WTC11 (cell line): ENCODE measurements around the gene ASIC2. TPM values are rescaled to one million over a fixed set of nuclear protein-coding genes. Genes with fewer than 3 reads are reported as not detected.

Experiments used
- ATAC-seq: fragments of 200-7000 bp; cut with Tn5 transposase; 2 replicates; pipeline ENCODE4 v1.10.0; 2021; ENCODE audit warnings: mild to moderate bottlenecking, moderate library complexity
- CTCF ChIA-PET: fragments of 300-600 bp; sonication (Branson Sonifier 250); formaldehyde crosslinking; loops from one replicate; lab custom pipeline; 2021; ENCODE audit warnings: antibody characterized with exemption; lab: Charles Lee
- POLR2A ChIA-PET: fragments of 350-600 bp; sonication (Branson Sonifier 250); formaldehyde crosslinking; loops from one replicate; lab custom pipeline; 2021; ENCODE audit warnings: antibody characterized with exemption; lab: Charles Lee
- DNase-seq: peaks from one replicate; pipeline ENCODE4 v3.0.0; 2021; ENCODE audit warnings: low spot score
- H3K27ac Mint-ChIP-seq: 2 replicates; pipeline ENCODE4 v1.8.0; 2021; ENCODE audit warnings: mixed read lengths
- H3K27me3 Mint-ChIP-seq: 2 replicates; pipeline ENCODE4 v1.8.0; 2021; ENCODE audit warnings: low read depth, mild to moderate bottlenecking, moderate library complexity, mixed read lengths
- H3K36me3 Mint-ChIP-seq: 2 replicates; pipeline ENCODE4 v1.8.0; 2021; ENCODE audit warnings: mixed read lengths
- H3K4me1 Mint-ChIP-seq: 2 replicates; pipeline ENCODE4 v1.8.0; 2022; ENCODE audit warnings: mixed read lengths
- H3K4me3 Mint-ChIP-seq: 2 replicates; pipeline ENCODE4 v1.8.0; 2021; ENCODE audit warnings: mild to moderate bottlenecking, moderate library complexity, mixed read lengths
- H3K9me3 Mint-ChIP-seq: 2 replicates; pipeline ENCODE4 v1.8.0; 2021; ENCODE audit warnings: mixed read lengths
- AFF4 ChIP-seq: sonication (generic); formaldehyde crosslinking; IDR thresholded peaks from 2 replicates; pipeline ENCODE4 v1.8.1; 2023; ENCODE audit warnings: mild to moderate bottlenecking, missing genetic modification reagents, borderline replicate concordance
- ATF1 ChIP-seq: sonication (generic); formaldehyde crosslinking; IDR thresholded peaks from 2 replicates; pipeline ENCODE4 v1.8.1; 2023; ENCODE audit warnings: mild to moderate bottlenecking, moderate library complexity, missing genetic modification reagents
- EMX1 ChIP-seq: fragments of 250-450 bp; sonication (Bioruptor Pico); IDR thresholded peaks from 2 replicates; pipeline ENCODE4 v1.8.0; 2021; ENCODE audit warnings: mild to moderate bottlenecking
- MYBL2 ChIP-seq: sonication (generic); formaldehyde crosslinking; IDR thresholded peaks from 2 replicates; pipeline ENCODE4 v1.8.1; 2023; ENCODE audit warnings: mild to moderate bottlenecking, moderate library complexity, missing genetic modification reagents
- RORB ChIP-seq: fragments of 250-450 bp; sonication (Bioruptor Pico); IDR thresholded peaks from 2 replicates; pipeline ENCODE4 v1.9.0; 2021; ENCODE audit warnings: mild to moderate bottlenecking
- SMAD3 ChIP-seq: sonication (generic); formaldehyde crosslinking; IDR thresholded peaks from 2 replicates; pipeline ENCODE4 v1.8.0; 2022; ENCODE audit warnings: missing genetic modification reagents, mild to moderate bottlenecking, borderline replicate concordance
- TP53 ChIP-seq: sonication (generic); formaldehyde crosslinking; IDR thresholded peaks from 2 replicates; pipeline ENCODE4 v1.8.1; 2023; ENCODE audit warnings: mild to moderate bottlenecking, missing genetic modification reagents
- ZBTB21 ChIP-seq: sonication (generic); formaldehyde crosslinking; IDR thresholded peaks from 2 replicates; pipeline ENCODE4 v1.8.1; 2023; ENCODE audit warnings: mild to moderate bottlenecking, missing genetic modification reagents, borderline replicate concordance
- ZNF532 ChIP-seq: fragments of 250-450 bp; sonication (Bioruptor Pico); IDR thresholded peaks from 2 replicates; pipeline ENCODE4 v1.9.0; 2021; ENCODE audit warnings: mild to moderate bottlenecking, borderline replicate concordance
- ZSCAN18 ChIP-seq: fragments of 250-450 bp; sonication (Bioruptor Pico); IDR thresholded peaks from 2 replicates; pipeline ENCODE4 v2.1.2; 2022; ENCODE audit warnings: mild to moderate bottlenecking, moderate library complexity
- total RNA-seq: library from RNA; stranded (reverse); gene quantifications from 3 replicates; pipeline ENCODE4 v1.2.3, GENCODE V29; 2021
- TF ChIP-seq, protein P1 (sequence below): fragments of 250-450 bp; sonication (Bioruptor Pico); IDR thresholded peaks from 2 replicates; pipeline ENCODE4 v1.8.0; 2021; ENCODE audit warnings: mild to moderate bottlenecking
- TF ChIP-seq, protein P2 (sequence below): sonication (generic); formaldehyde crosslinking; IDR thresholded peaks from 2 replicates; pipeline ENCODE4 v1.8.1; 2022; ENCODE audit warnings: mild to moderate bottlenecking, missing genetic modification reagents, moderate library complexity, borderline replicate concordance
- TF ChIP-seq, protein P3 (sequence below): sonication (generic); formaldehyde crosslinking; IDR thresholded peaks from 2 replicates; pipeline ENCODE4 v1.8.0; 2022; ENCODE audit warnings: mild to moderate bottlenecking, missing genetic modification reagents
- TF ChIP-seq, protein P4 (sequence below): sonication (generic); formaldehyde crosslinking; IDR thresholded peaks from 2 replicates; pipeline ENCODE4 v1.8.0; 2022; ENCODE audit warnings: mild to moderate bottlenecking, missing genetic modification reagents

ASIC2 gene
- total RNA-seq, 1 experiment from 2014 or later = 2.7 TPM

GRCh38 chr17:33217891-33218290, 75.2 kb downstream of the ASIC2 start:
- ChIA-PET POLR2A (no interaction called here), CTCF (no interaction called here)
- TF ChIP-seq EMX1 = no peak
- TF ChIP-seq, protein P1, sequence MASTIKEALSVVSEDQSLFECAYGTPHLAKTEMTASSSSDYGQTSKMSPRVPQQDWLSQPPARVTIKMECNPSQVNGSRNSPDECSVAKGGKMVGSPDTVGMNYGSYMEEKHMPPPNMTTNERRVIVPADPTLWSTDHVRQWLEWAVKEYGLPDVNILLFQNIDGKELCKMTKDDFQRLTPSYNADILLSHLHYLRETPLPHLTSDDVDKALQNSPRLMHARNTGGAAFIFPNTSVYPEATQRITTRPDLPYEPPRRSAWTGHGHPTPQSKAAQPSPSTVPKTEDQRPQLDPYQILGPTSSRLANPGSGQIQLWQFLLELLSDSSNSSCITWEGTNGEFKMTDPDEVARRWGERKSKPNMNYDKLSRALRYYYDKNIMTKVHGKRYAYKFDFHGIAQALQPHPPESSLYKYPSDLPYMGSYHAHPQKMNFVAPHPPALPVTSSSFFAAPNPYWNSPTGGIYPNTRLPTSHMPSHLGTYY (CRISPR knock-in tag) = no peak
- TF ChIP-seq, protein P2, sequence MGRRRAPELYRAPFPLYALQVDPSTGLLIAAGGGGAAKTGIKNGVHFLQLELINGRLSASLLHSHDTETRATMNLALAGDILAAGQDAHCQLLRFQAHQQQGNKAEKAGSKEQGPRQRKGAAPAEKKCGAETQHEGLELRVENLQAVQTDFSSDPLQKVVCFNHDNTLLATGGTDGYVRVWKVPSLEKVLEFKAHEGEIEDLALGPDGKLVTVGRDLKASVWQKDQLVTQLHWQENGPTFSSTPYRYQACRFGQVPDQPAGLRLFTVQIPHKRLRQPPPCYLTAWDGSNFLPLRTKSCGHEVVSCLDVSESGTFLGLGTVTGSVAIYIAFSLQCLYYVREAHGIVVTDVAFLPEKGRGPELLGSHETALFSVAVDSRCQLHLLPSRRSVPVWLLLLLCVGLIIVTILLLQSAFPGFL = no peak
- H3K4me1 Mint-ChIP-seq = no peaks in the 10 kb centered on the region
- H3K27ac Mint-ChIP-seq = no peak overlapping the region
- DNase-seq = no peak
- H3K9me3 Mint-ChIP-seq = no peaks in the 10 kb centered on the region
- no peak overlapping the region for H3K4me3 Mint-ChIP-seq
- ATAC-seq = no peak
- no peaks in the 10 kb centered on the region for H3K36me3 Mint-ChIP-seq
- peaks cover 14% of the 10 kb centered on the region for H3K27me3 Mint-ChIP-seq

DNA sequence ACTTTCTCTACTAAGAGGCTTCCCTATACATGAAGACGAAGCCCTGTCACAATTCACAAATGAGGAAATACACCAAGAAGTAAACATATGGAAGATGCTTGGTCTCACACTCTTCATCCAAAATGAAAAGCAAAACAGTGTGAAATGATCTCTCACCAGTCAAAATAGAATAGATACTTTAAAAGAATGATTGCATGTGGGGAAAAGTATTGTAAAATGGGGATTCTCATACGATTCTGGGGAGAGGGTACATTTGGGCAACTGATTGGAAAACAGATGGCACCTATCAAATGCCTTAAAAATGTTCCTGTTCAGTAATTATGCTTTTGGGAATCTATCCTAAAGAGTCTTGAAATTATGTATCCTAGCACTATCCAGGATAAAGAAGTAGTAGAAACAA, 78.1 kb downstream of the ASIC2 start:
- Mint-ChIP-seq H3K9me3 (peaks cover 9% of the 10 kb centered on the region), H3K36me3 (no peaks in the 10 kb centered on the region), H3K27ac (no peak overlapping the region), H3K4me1 (no peaks in the 10 kb centered on the region), H3K4me3 (no peak overlapping the region), H3K27me3 (peaks cover 25% of the 10 kb centered on the region)
- CTCF ChIA-PET = no interaction called here
- DNase-seq (no peak), ATAC-seq (no peak)
- TF ChIP-seq AFF4 (CRISPR knock-in tag) (no peak), TP53 (CRISPR knock-in tag) (no peak), RORB (CRISPR knock-in tag) (no peak), ZNF532 (no peak), ZBTB21 (CRISPR knock-in tag) (no peak), MYBL2 (CRISPR knock-in tag) (no peak), ATF1 (no peak), SMAD3 (CRISPR knock-in tag) (no peak), ZSCAN18 (CRISPR knock-in tag) (no peak)
- TF ChIP-seq, protein P3, sequence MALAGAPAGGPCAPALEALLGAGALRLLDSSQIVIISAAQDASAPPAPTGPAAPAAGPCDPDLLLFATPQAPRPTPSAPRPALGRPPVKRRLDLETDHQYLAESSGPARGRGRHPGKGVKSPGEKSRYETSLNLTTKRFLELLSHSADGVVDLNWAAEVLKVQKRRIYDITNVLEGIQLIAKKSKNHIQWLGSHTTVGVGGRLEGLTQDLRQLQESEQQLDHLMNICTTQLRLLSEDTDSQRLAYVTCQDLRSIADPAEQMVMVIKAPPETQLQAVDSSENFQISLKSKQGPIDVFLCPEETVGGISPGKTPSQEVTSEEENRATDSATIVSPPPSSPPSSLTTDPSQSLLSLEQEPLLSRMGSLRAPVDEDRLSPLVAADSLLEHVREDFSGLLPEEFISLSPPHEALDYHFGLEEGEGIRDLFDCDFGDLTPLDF (CRISPR knock-in tag) = no peak
- TF ChIP-seq, protein P4, sequence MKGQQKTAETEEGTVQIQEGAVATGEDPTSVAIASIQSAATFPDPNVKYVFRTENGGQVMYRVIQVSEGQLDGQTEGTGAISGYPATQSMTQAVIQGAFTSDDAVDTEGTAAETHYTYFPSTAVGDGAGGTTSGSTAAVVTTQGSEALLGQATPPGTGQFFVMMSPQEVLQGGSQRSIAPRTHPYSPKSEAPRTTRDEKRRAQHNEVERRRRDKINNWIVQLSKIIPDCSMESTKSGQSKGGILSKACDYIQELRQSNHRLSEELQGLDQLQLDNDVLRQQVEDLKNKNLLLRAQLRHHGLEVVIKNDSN (CRISPR knock-in tag) = no peak
- POLR2A ChIA-PET = no interaction called here
